H9 (cell line): Measurements from ENCODE around the gene PLN. TPM values are rescaled to one million over a fixed set of nuclear protein-coding genes. Genes with fewer than 3 reads are reported as not detected.

Source experiments
- DNase-seq: peaks from one replicate; pipeline ENCODE4 v3.0.0-alpha.2; 2017
- H2AFZ ChIP-seq: one replicate; pipeline ENCODE4 v1.6.1; 2013; ENCODE audit warnings: mild to moderate bottlenecking, low read length, control low read depth, moderate library complexity
- H2AK5ac ChIP-seq: 2 replicates; pipeline ENCODE4 v1.6.1; 2013; ENCODE audit warnings: low read length, control low read depth, mixed read lengths; ENCODE audit not compliant: insufficient read length
- H2BK120ac ChIP-seq: one replicate; pipeline ENCODE4 v1.6.1; 2013; ENCODE audit warnings: low read depth, mild to moderate bottlenecking, low read length, control low read depth, inconsistent platforms; ENCODE audit not compliant: poor library complexity, severe bottlenecking
- H2BK12ac ChIP-seq: 2 replicates; pipeline ENCODE4 v1.6.1; 2013; ENCODE audit warnings: low read length, control low read depth, mixed read lengths, low read depth; ENCODE audit not compliant: insufficient read length
- H2BK15ac ChIP-seq: 2 replicates; pipeline ENCODE4 v1.6.1; 2013; ENCODE audit warnings: low read depth, low read length, control low read depth
- H2BK20ac ChIP-seq: one replicate; pipeline ENCODE4 v1.6.1; 2013; ENCODE audit warnings: low read depth, mild to moderate bottlenecking, low read length, control low read depth, inconsistent platforms; ENCODE audit not compliant: poor library complexity, severe bottlenecking
- H2BK5ac ChIP-seq: 2 replicates; pipeline ENCODE4 v1.6.1; 2013; ENCODE audit warnings: low read length, control low read depth, mixed read lengths; ENCODE audit not compliant: insufficient read length
- H3K14ac ChIP-seq: 2 replicates; pipeline ENCODE4 v1.6.1; 2013; ENCODE audit warnings: low read length, control low read depth; ENCODE audit not compliant: insufficient read depth
- H3K18ac ChIP-seq: 2 replicates; pipeline ENCODE4 v1.6.1; 2013; ENCODE audit warnings: low read depth, mild to moderate bottlenecking, mixed read lengths, low read length, control low read depth; ENCODE audit not compliant: insufficient read length
- H3K23ac ChIP-seq: 2 replicates; pipeline ENCODE4 v1.6.1; 2013; ENCODE audit warnings: low read length, control low read depth, mixed read lengths, low read depth; ENCODE audit not compliant: insufficient read length
- H3K23me2 ChIP-seq: 2 replicates; pipeline ENCODE4 v1.6.1; 2013; ENCODE audit warnings: low read depth, mild to moderate bottlenecking, mixed read lengths, low read length, control low read depth; ENCODE audit not compliant: insufficient read length, poor library complexity, severe bottlenecking
- H3K27ac ChIP-seq: 2 replicates; pipeline ENCODE4 v1.5.1; 2013; ENCODE audit warnings: low read length, control low read depth, mixed read lengths, low read depth; ENCODE audit not compliant: insufficient read length
- H3K27me3 ChIP-seq: 2 replicates; pipeline ENCODE4 v1.6.1; 2013; ENCODE audit warnings: low read length, control low read depth, inconsistent platforms; ENCODE audit not compliant: insufficient read depth
- H3K4ac ChIP-seq: 2 replicates; pipeline ENCODE4 v1.6.1; 2013; ENCODE audit warnings: low read depth, mild to moderate bottlenecking, control low read depth, inconsistent platforms, low read length, moderate library complexity
- H3K4me1 ChIP-seq: 2 replicates; pipeline ENCODE4 v1.6.1; 2013; ENCODE audit warnings: low read length, control low read depth, inconsistent platforms; ENCODE audit not compliant: insufficient read depth
- H3K4me2 ChIP-seq: 2 replicates; pipeline ENCODE4 v1.6.1; 2013; ENCODE audit warnings: low read length, control low read depth, mixed read lengths; ENCODE audit not compliant: insufficient read length, insufficient read depth
- H3K56ac ChIP-seq: 2 replicates; pipeline ENCODE4 v1.6.1; 2013; ENCODE audit warnings: low read depth, mild to moderate bottlenecking, mixed read lengths, low read length, control low read depth; ENCODE audit not compliant: insufficient read length
- H3K79me1 ChIP-seq: 2 replicates; pipeline ENCODE4 v1.6.1; 2013; ENCODE audit warnings: low read depth, mild to moderate bottlenecking, moderate library complexity, low read length, control low read depth, inconsistent platforms; ENCODE audit not compliant: insufficient read depth, poor library complexity, severe bottlenecking
- H3K79me2 ChIP-seq: 2 replicates; pipeline ENCODE4 v1.6.1; 2013; ENCODE audit warnings: low read length, control low read depth, inconsistent platforms; ENCODE audit not compliant: insufficient read depth
- H3K9ac ChIP-seq: 2 replicates; pipeline ENCODE4 v1.6.1; 2013; ENCODE audit warnings: low read length, control low read depth, mixed read lengths; ENCODE audit not compliant: insufficient read length; ENCODE audit errors: extremely low read depth
- H3K9me3 ChIP-seq: one replicate; pipeline ENCODE4 v1.6.1; 2013; ENCODE audit warnings: low read depth, low read length, inconsistent platforms; ENCODE audit not compliant: control insufficient read depth
- H3T11ph ChIP-seq: one replicate; pipeline ENCODE4 v1.6.1; 2013; ENCODE audit warnings: mild to moderate bottlenecking, low read length, control low read depth, inconsistent platforms
- H4K20me1 ChIP-seq: one replicate; pipeline ENCODE4 v1.6.1; 2013; ENCODE audit not compliant: control insufficient read depth, insufficient read length, insufficient read depth
- H4K5ac ChIP-seq: 2 replicates; pipeline ENCODE4 v1.6.1; 2013; ENCODE audit warnings: low read depth, mild to moderate bottlenecking, mixed read lengths, low read length, control low read depth; ENCODE audit not compliant: insufficient read length
- H4K8ac ChIP-seq: replicated peaks from 2 replicates; pipeline ENCODE4 v1.6.1; 2013; ENCODE audit warnings: low read length, control low read depth, mixed read lengths, low read depth; ENCODE audit not compliant: insufficient read length
- H4K91ac ChIP-seq: 2 replicates; pipeline ENCODE4 v1.6.1; 2013; ENCODE audit warnings: low read depth, mild to moderate bottlenecking, moderate library complexity, mixed read lengths, low read length, control low read depth; ENCODE audit not compliant: insufficient read length
- H3K27ac Mint-ChIP-seq, 3 experiments: 2 replicates in 2 of 3; 3 replicates in 1 of 3; pipeline ENCODE4 v1.8.0; 2020 to 2021; ENCODE audit warnings: mixed read lengths in 3 of 3, mild to moderate bottlenecking in 1 of 3, moderate library complexity in 1 of 3
- H3K27me3 Mint-ChIP-seq: 2 replicates; pipeline ENCODE4 v1.8.0; 2021; ENCODE audit warnings: low read depth, mild to moderate bottlenecking, moderate library complexity, mixed read lengths
- H3K36me3 Mint-ChIP-seq, 3 experiments: 2 replicates in 2 of 3; 3 replicates in 1 of 3; pipeline ENCODE4 v1.8.0; 2020 to 2021; ENCODE audit warnings: low read depth in 3 of 3, mixed read lengths in 3 of 3; ENCODE audit not compliant: insufficient read depth in 1 of 3
- H3K4me1 Mint-ChIP-seq, 2 experiments: 2 replicates each; pipeline ENCODE4 v1.8.0; 2020; ENCODE audit warnings: mixed read lengths in 2 of 2
- H3K4me3 Mint-ChIP-seq, 2 experiments: 2 replicates in 1 of 2; 3 replicates in 1 of 2; pipeline ENCODE4 v1.8.0; 2020 to 2021; ENCODE audit warnings: mild to moderate bottlenecking in 2 of 2, mixed read lengths in 2 of 2, moderate library complexity in 1 of 2
- H3K9me3 Mint-ChIP-seq, 2 experiments: 2 replicates in 1 of 2; 3 replicates in 1 of 2; pipeline ENCODE4 v1.8.0; 2020; ENCODE audit warnings: mild to moderate bottlenecking in 2 of 2, mixed read lengths in 2 of 2, moderate library complexity in 1 of 2
- CTCF ChIP-seq: fragments of 200-600 bp; sonication (generic); conservative IDR thresholded peaks from 3 replicates; pipeline ENCODE4 v1.8.0; 2021; ENCODE audit warnings: antibody characterized with exemption, mild to moderate bottlenecking
- WGBS: extraction: QIAGEN DNeasy Blood & Tissue Kit; methylation state at CpG from one replicate; pipeline ENCODE4 v1.1.7; 2013; ENCODE audit warnings: missing lambda C conversion rate, low lambda C conversion rate, mixed read lengths; ENCODE audit not compliant: insufficient read length; ENCODE audit errors: extremely low coverage; 5-methylcytosine and 5-hydroxymethylcytosine counted together
- total RNA-seq: library from RNA; stranded (reverse); gene quantifications from 2 replicates; pipeline ENCODE4 v1.2.1, GENCODE V29; 2021

Gene PLN
- total RNA-seq, 1 experiment from 2014 or later, result not detected

DNA sequence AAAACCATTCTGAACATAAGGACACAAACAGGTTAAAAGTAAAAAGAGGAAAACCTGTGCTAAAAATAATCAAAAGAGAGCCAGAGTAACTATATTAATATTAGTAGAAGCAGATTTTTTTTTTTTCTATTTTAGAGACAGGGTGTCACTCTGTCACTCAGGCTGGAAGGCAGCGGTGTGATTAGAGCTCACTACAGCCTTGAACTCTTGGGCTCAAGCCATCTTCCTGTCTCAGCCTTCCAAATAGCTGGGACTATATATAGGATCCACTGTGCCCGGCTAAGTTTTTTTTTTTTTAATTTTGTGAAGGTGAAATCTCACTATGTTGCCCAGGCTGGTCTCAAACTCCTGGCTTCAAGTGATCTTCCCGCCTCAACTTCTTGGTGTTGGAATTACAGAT lies 33.4 kb upstream of the PLN start:
- Histone ChIP-seq H3K79me1 (no peaks in the 10 kb centered on the region), H3K4me1 (no peaks in the 10 kb centered on the region), H3K9ac (no peak overlapping the region), H3K23me2 (no peaks in the 10 kb centered on the region), H4K91ac (no peak overlapping the region), H2AK5ac (no peak overlapping the region), H2BK5ac (no peak overlapping the region), H3K27me3 (no peaks in the 10 kb centered on the region), H3K4ac (no peak overlapping the region), H2BK120ac (no peak overlapping the region), H3K27ac (no peak overlapping the region), H2BK15ac (no peak overlapping the region), H4K5ac (no peak overlapping the region), H3T11ph (no peak overlapping the region), H2BK12ac (no peak overlapping the region), H4K20me1 (no peaks in the 10 kb centered on the region), H3K23ac (no peak overlapping the region), H2BK20ac (no peak overlapping the region), H3K79me2 (no peaks in the 10 kb centered on the region), H3K4me2 (no peak overlapping the region), H3K18ac (no peak overlapping the region), H3K56ac (no peak overlapping the region), H3K14ac (no peak overlapping the region), H2AFZ (no peak overlapping the region), H3K9me3 (no peaks in the 10 kb centered on the region), H4K8ac (no peak overlapping the region)
- Mint-ChIP-seq H3K4me1 (no peaks in the 10 kb centered on the region; a peak in 1 of 4 replicates), H3K27me3 (no peaks in the 10 kb centered on the region), H3K4me3 (no peak overlapping the region), H3K9me3 (no peaks in the 10 kb centered on the region), H3K27ac (no peak overlapping the region), H3K36me3 (peaks cover 0 to 3% (median 0%) of the 10 kb centered on the region in 3 experiments; a peak in 1 of 7 replicates)
- no peak for DNase-seq
- no CpG with 5 or more reads among the region's 3 CpGs for whole genome bisulfite sequencing
- no peak for TF ChIP-seq CTCF
